ENCODE results near the gene MAT2B. TPM values are rescaled to one million over a fixed set of nuclear protein-coding genes. Genes with fewer than 3 reads are reported as not detected.

MAT2B gene
- total and polyA plus RNA-seq, 4 donors = 34.5 to 69.7 (median 52.6) TPM

DNA sequence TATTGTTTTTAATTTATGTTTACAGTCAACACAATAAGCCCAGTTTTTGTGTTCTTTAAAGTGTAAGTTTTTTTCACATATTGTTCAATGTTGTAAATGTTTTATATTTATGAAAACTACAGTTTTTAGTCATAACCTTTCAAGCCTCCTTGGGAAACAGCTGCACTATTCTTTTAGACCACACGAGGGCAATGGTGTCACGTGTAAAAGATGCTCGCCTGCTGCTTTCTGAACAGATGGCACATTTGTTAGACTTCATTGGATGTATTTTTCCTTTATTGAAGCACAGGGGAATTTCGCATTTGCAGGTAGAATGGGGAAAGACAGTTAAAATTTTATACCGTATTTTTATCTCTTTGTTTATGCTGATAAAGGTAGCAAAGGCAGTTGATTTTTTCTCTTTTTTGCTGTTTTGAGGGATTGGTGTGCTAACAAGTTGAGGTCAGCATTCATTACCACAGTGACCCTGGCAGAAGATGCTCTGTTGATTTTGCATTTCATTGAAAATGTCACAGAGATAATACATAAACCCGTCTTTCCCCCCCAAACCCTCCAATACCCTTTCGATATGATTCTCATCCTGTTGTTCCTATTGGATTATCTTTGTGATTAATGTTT lies 59.0 kb downstream of the MAT2B start:
- Histone ChIP-seq H3K27ac (ENCODE audit: low read depth in 1 of 2, low read length in 1 of 2) (no peak overlapping the region), H3K4me1 (ENCODE audit: control insufficient read depth in 5 of 5, insufficient read depth in 5 of 5, low read length in 5 of 5) (peaks cover 0 to 31% (median 0%) of the 10 kb centered on the region in 5 donors), H3K4me3 (no peak overlapping the region), H3K27me3 (ENCODE audit: control insufficient read depth in 3 of 3, insufficient read depth in 3 of 3, low read length in 2 of 3) (peaks cover 0 to 22% (median 17%) of the 10 kb centered on the region in 3 donors), H3K9me3 (ENCODE audit: control insufficient read depth in 4 of 4, insufficient read depth in 3 of 4, low read length in 3 of 4) (no peaks in the 10 kb centered on the region), H3K9ac (ENCODE audit: insufficient read depth in 1 of 2, low read length in 2 of 2) (no peak overlapping the region), H3K36me3 (ENCODE audit: control insufficient read depth in 4 of 4, insufficient read depth in 4 of 4, low read length in 4 of 4) (no peaks in the 10 kb centered on the region)
- WGBS, 2 donors = 13 to 15% methylated on average over 7 of the region's 7 CpGs
- ATAC-seq (ENCODE audit: insufficient read depth, low FRiP score) = peak; percentile 69
- DNase-seq = peak; percentile 74 to 84 (median 80)
- TF ChIP-seq, protein P1, sequence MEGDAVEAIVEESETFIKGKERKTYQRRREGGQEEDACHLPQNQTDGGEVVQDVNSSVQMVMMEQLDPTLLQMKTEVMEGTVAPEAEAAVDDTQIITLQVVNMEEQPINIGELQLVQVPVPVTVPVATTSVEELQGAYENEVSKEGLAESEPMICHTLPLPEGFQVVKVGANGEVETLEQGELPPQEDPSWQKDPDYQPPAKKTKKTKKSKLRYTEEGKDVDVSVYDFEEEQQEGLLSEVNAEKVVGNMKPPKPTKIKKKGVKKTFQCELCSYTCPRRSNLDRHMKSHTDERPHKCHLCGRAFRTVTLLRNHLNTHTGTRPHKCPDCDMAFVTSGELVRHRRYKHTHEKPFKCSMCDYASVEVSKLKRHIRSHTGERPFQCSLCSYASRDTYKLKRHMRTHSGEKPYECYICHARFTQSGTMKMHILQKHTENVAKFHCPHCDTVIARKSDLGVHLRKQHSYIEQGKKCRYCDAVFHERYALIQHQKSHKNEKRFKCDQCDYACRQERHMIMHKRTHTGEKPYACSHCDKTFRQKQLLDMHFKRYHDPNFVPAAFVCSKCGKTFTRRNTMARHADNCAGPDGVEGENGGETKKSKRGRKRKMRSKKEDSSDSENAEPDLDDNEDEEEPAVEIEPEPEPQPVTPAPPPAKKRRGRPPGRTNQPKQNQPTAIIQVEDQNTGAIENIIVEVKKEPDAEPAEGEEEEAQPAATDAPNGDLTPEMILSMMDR (IDR thresholded peaks at IDR 0.05; ENCODE audit: control extremely low read depth, extremely low read depth) = peak; percentile 84

DNA sequence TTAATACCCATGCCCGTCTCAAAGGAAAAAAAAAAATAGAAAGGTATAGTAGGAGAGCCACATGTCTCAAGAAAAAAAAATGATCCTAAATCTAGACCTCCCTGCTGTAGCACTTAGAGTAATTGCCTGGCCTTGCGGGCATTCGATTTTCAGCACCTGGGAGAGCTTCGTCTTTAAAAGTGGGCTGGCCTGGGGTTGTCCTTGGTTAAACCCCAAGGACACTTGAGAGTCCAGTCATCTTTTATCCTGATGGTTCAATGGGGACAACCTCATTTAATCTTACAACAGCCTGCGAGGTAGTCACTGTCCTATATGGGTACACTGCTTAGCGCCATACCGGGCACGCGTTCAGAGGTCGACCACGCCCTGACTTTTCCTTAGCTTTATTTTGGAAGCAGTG lies 60.1 kb downstream of the MAT2B start:
- peak in 1 of 3 donors; percentile 27 for DNase-seq
- Histone ChIP-seq H3K9ac (ENCODE audit: insufficient read depth in 1 of 2, low read length in 2 of 2) (peak overlapping the region in 1 of 2 donors; percentile 17), H3K27me3 (ENCODE audit: control insufficient read depth in 3 of 3, insufficient read depth in 3 of 3, low read length in 2 of 3) (peaks cover 0 to 22% (median 17%) of the 10 kb centered on the region in 3 donors), H3K27ac (ENCODE audit: low read depth in 1 of 2, low read length in 1 of 2) (no peak overlapping the region), H3K4me1 (ENCODE audit: control insufficient read depth in 5 of 5, insufficient read depth in 5 of 5, low read length in 5 of 5) (peaks cover 0 to 31% (median 0%) of the 10 kb centered on the region in 5 donors), H3K9me3 (ENCODE audit: control insufficient read depth in 4 of 4, insufficient read depth in 3 of 4, low read length in 3 of 4) (no peaks in the 10 kb centered on the region), H3K4me3 (no peak overlapping the region), H3K36me3 (ENCODE audit: control insufficient read depth in 4 of 4, insufficient read depth in 4 of 4, low read length in 4 of 4) (no peaks in the 10 kb centered on the region)
- WGBS, 2 donors = 6 to 7% methylated on average over 11 of the region's 11 CpGs
- ATAC-seq (ENCODE audit: insufficient read depth, low FRiP score) = no peak
- TF ChIP-seq, protein P1 (IDR thresholded peaks at IDR 0.05; ENCODE audit: control extremely low read depth, extremely low read depth) = no peak

DNA sequence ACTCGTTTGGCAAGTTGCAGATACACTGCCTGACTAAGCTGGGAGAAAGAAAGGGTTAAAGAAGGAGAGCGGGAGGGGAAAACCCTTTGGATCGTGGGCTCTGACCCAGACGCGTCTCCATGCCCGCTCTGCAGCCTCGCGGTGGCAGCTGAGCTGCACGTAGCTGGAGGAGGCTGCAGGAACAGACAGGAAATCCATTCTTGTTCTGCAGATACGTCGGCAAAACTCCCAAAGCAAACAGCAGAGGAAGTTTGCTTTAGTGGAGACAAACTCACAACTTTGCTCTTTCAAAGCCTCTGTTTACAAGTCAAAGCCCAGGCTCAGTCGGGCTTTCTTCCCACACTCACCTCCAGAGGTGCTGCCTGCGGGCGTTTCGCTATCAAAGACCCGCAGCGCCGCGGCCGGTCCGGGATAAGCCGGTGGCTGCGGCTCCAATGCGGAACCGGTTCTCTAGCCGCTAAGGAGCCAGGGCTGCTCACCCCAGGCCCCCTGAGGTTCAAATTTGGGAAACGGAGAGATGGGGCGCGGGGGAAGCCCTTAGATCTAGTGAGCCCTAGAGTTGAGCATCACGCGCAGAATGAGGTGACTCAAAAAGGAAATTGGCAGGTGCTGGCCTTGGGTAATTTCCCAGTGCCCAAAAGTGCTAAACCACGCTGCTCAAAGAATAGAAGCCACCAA lies 60.7 kb downstream of the MAT2B start:
- TF ChIP-seq, protein P1 (IDR thresholded peaks at IDR 0.05; ENCODE audit: control extremely low read depth, extremely low read depth) = no peak
- DNase-seq = peak; percentile 26 to 53 (median 33)
- H3K27me3 ChIP-seq (ENCODE audit: control insufficient read depth in 3 of 3, insufficient read depth in 3 of 3, low read length in 2 of 3) = peaks cover 0 to 22% (median 17%) of the 10 kb centered on the region in 3 donors
- peak overlapping the region; percentile 25 for H3K4me3 ChIP-seq
- 3% methylated on average over 32 of the region's 32 CpGs for WGBS, 2 donors
- H3K36me3 ChIP-seq (ENCODE audit: control insufficient read depth in 4 of 4, insufficient read depth in 4 of 4, low read length in 4 of 4) = no peaks in the 10 kb centered on the region
- peak; percentile 57 for ATAC-seq (ENCODE audit: insufficient read depth, low FRiP score)
- peaks cover 0 to 31% (median 0%) of the 10 kb centered on the region in 5 donors for H3K4me1 ChIP-seq (ENCODE audit: control insufficient read depth in 5 of 5, insufficient read depth in 5 of 5, low read length in 5 of 5)
- H3K9me3 ChIP-seq (ENCODE audit: control insufficient read depth in 4 of 4, insufficient read depth in 3 of 4, low read length in 3 of 4) = no peaks in the 10 kb centered on the region
- peak overlapping the region in 1 of 2 donors; percentile 17 for H3K9ac ChIP-seq (ENCODE audit: insufficient read depth in 1 of 2, low read length in 2 of 2)
- H3K27ac ChIP-seq (ENCODE audit: low read depth in 1 of 2, low read length in 1 of 2) = no peak overlapping the region

Measured in lung (tissue), 12 donors.